WTC11 (cell line): ENCODE results near the gene MBLAC2. TPM values are rescaled to one million over a fixed set of nuclear protein-coding genes. Genes with fewer than 3 reads are reported as not detected.

ENCODE experiments used
- ATAC-seq: fragments of 200-7000 bp; cut with Tn5 transposase; 2 replicates; pipeline ENCODE4 v1.10.0; 2021; ENCODE audit warnings: mild to moderate bottlenecking, moderate library complexity
- CTCF ChIA-PET: fragments of 300-600 bp; sonication (Branson Sonifier 250); formaldehyde crosslinking; loops from one replicate; lab custom pipeline; 2021; ENCODE audit warnings: antibody characterized with exemption; lab: Charles Lee
- POLR2A ChIA-PET: fragments of 350-600 bp; sonication (Branson Sonifier 250); formaldehyde crosslinking; loops from one replicate; lab custom pipeline; 2021; ENCODE audit warnings: antibody characterized with exemption; lab: Charles Lee
- DNase-seq: peaks from one replicate; pipeline ENCODE4 v3.0.0; 2021; ENCODE audit warnings: low spot score
- H3K27ac Mint-ChIP-seq: 2 replicates; pipeline ENCODE4 v1.8.0; 2021; ENCODE audit warnings: mixed read lengths
- H3K27me3 Mint-ChIP-seq: 2 replicates; pipeline ENCODE4 v1.8.0; 2021; ENCODE audit warnings: low read depth, mild to moderate bottlenecking, moderate library complexity, mixed read lengths
- H3K36me3 Mint-ChIP-seq: 2 replicates; pipeline ENCODE4 v1.8.0; 2021; ENCODE audit warnings: mixed read lengths
- H3K4me1 Mint-ChIP-seq: 2 replicates; pipeline ENCODE4 v1.8.0; 2022; ENCODE audit warnings: mixed read lengths
- H3K4me3 Mint-ChIP-seq: 2 replicates; pipeline ENCODE4 v1.8.0; 2021; ENCODE audit warnings: mild to moderate bottlenecking, moderate library complexity, mixed read lengths
- H3K9me3 Mint-ChIP-seq: 2 replicates; pipeline ENCODE4 v1.8.0; 2021; ENCODE audit warnings: mixed read lengths
- CDX4 ChIP-seq: fragments of 250-450 bp; sonication (Bioruptor Pico); IDR thresholded peaks from 2 replicates; pipeline ENCODE4 v1.9.0; 2021; ENCODE audit warnings: moderate library complexity, mild to moderate bottlenecking, inconsistent platforms, borderline replicate concordance
- CREM ChIP-seq: sonication (generic); formaldehyde crosslinking; IDR thresholded peaks from 2 replicates; pipeline ENCODE4 v1.8.1; 2022; ENCODE audit warnings: mild to moderate bottlenecking, missing genetic modification reagents, moderate library complexity
- E2F1 ChIP-seq: sonication (generic); formaldehyde crosslinking; IDR thresholded peaks from 2 replicates; pipeline ENCODE4 v1.8.0; 2022; ENCODE audit warnings: mild to moderate bottlenecking, missing genetic modification reagents
- E2F4 ChIP-seq: sonication (generic); formaldehyde crosslinking; IDR thresholded peaks from 2 replicates; pipeline ENCODE4 v1.8.1; 2022; ENCODE audit warnings: low read depth, mild to moderate bottlenecking, moderate library complexity, missing genetic modification reagents, borderline replicate concordance
- ETV6 ChIP-seq: sonication (generic); formaldehyde crosslinking; IDR thresholded peaks from 2 replicates; pipeline ENCODE4 v1.8.1; 2022; ENCODE audit warnings: mild to moderate bottlenecking, missing genetic modification reagents
- FOXJ3 ChIP-seq: sonication (generic); formaldehyde crosslinking; IDR thresholded peaks from 2 replicates; pipeline ENCODE4 v1.9.0; 2021; ENCODE audit warnings: missing genetic modification reagents, mild to moderate bottlenecking, borderline replicate concordance
- FOXK1 ChIP-seq: sonication (generic); formaldehyde crosslinking; IDR thresholded peaks from 2 replicates; pipeline ENCODE4 v1.8.0; 2022; ENCODE audit warnings: mild to moderate bottlenecking, moderate library complexity, missing genetic modification reagents
- KAT7 ChIP-seq: sonication (generic); formaldehyde crosslinking; IDR thresholded peaks from 2 replicates; pipeline ENCODE4 v1.8.1; 2023; ENCODE audit warnings: missing genetic modification reagents, mild to moderate bottlenecking, borderline replicate concordance
- NFYB ChIP-seq: sonication (generic); formaldehyde crosslinking; conservative IDR thresholded peaks from 2 replicates; pipeline ENCODE4 v1.8.0; 2022; ENCODE audit warnings: low read depth, missing genetic modification reagents
- NR2C2 ChIP-seq: sonication (generic); formaldehyde crosslinking; IDR thresholded peaks from 2 replicates; pipeline ENCODE4 v1.8.0; 2022; ENCODE audit warnings: mild to moderate bottlenecking, missing genetic modification reagents
- OVOL2 ChIP-seq: fragments of 250-450 bp; sonication (Bioruptor Pico); IDR thresholded peaks from 2 replicates; pipeline ENCODE4 v1.9.0; 2021; ENCODE audit warnings: mild to moderate bottlenecking, borderline replicate concordance
- STAT6 ChIP-seq: sonication (generic); formaldehyde crosslinking; conservative IDR thresholded peaks from 2 replicates; pipeline ENCODE4 v1.8.1; 2023; ENCODE audit warnings: mild to moderate bottlenecking, low read depth, missing genetic modification reagents, moderate library complexity
- TEAD1 ChIP-seq: sonication (generic); formaldehyde crosslinking; IDR thresholded peaks from 2 replicates; pipeline ENCODE4 v1.8.0; 2022; ENCODE audit warnings: mild to moderate bottlenecking, missing genetic modification reagents
- USF2 ChIP-seq: sonication (generic); formaldehyde crosslinking; IDR thresholded peaks from 2 replicates; pipeline ENCODE4 v1.8.1; 2023; ENCODE audit warnings: mild to moderate bottlenecking, missing genetic modification reagents, moderate library complexity
- ZNF138 ChIP-seq: sonication (generic); formaldehyde crosslinking; conservative IDR thresholded peaks from 2 replicates; pipeline ENCODE4 v1.8.1; 2022; ENCODE audit warnings: mild to moderate bottlenecking, moderate library complexity, missing genetic modification reagents
- ZNF263 ChIP-seq: sonication (generic); formaldehyde crosslinking; IDR thresholded peaks from 2 replicates; pipeline ENCODE4 v1.8.1; 2022; ENCODE audit warnings: low read depth, mild to moderate bottlenecking, moderate library complexity, missing genetic modification reagents
- ZNF423 ChIP-seq: fragments of 250-450 bp; sonication (Bioruptor Pico); IDR thresholded peaks from 2 replicates; pipeline ENCODE4 v2.1.2; 2022; ENCODE audit warnings: mild to moderate bottlenecking, moderate library complexity
- total RNA-seq: library from RNA; stranded (reverse); gene quantifications from 3 replicates; pipeline ENCODE4 v1.2.3, GENCODE V29; 2021
- TF ChIP-seq, protein P1 (sequence below): fragments of 250-450 bp; sonication (Bioruptor Pico); IDR thresholded peaks from 2 replicates; pipeline ENCODE4 v2.1.2; 2022; ENCODE audit warnings: mild to moderate bottlenecking, moderate library complexity
- TF ChIP-seq, protein P2 (sequence below): sonication (generic); formaldehyde crosslinking; IDR thresholded peaks from 2 replicates; pipeline ENCODE4 v1.8.1; 2023; ENCODE audit warnings: mild to moderate bottlenecking, missing genetic modification reagents
- TF ChIP-seq, protein P3 (sequence below): sonication (generic); formaldehyde crosslinking; conservative IDR thresholded peaks from 2 replicates; pipeline ENCODE4 v1.8.1; 2022; ENCODE audit warnings: mild to moderate bottlenecking, missing genetic modification reagents

Gene MBLAC2
- total RNA-seq, 1 experiment from 2014 or later = 5.9 TPM

DNA sequence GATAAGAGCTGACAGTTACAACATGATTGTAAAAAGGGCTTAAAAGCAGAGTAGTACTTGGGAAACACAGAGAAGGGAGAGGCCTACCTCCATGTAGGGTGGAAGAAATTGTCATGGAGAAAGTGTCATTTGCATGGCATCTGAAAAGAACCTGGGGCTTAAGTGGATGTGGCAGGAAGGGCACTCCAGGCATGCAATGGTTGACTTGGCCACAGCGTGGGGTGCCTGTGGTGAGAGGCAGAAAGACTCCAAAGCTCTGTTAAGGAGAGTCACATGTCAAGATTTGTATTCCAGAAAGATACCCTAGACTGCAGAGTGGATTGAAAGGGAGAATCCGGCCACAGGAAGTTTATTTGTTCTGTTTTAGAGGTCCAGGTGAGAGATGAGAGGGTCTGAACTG is 2.5 kb upstream of the MBLAC2 start:
- ATAC-seq = peak; percentile 21
- Mint-ChIP-seq H3K4me3 (peak overlapping the region; percentile 81), H3K4me1 (peaks cover 51% of the 10 kb centered on the region), H3K36me3 (no peaks in the 10 kb centered on the region; the same call in 1 of the 2 replicates), H3K27ac (peak overlapping the region; percentile 78), H3K27me3 (no peaks in the 10 kb centered on the region), H3K9me3 (no peaks in the 10 kb centered on the region)
- POLR2A ChIA-PET = no interaction called here
- DNase-seq = peak; percentile 42
- 0 out of 2 replicates have a peak, but pooled peaks have one; percentile 26 for TF ChIP-seq ZNF423 (CRISPR knock-in tag)
- peak; percentile 56; the same call in 1 of the 2 replicates for TF ChIP-seq ETV6 (CRISPR knock-in tag)
- peak; percentile 66 for TF ChIP-seq USF2 (CRISPR knock-in tag)
- TF ChIP-seq TEAD1 (CRISPR knock-in tag) = peak; percentile 54; the same call in 1 of the 2 replicates
- 0 out of 2 replicates have a peak, but pooled peaks have one; percentile 14 for TF ChIP-seq FOXK1 (CRISPR knock-in tag)
- no peak for TF ChIP-seq STAT6 (CRISPR knock-in tag)
- no peak for TF ChIP-seq OVOL2 (CRISPR knock-in tag)
- no peak for TF ChIP-seq FOXJ3
- CTCF ChIA-PET = interaction anchor here (0.8 to 1.6 kb wide), 7 partner anchors 9 to 159 kb away, joined by 3 to 6 read pairs (median 3); no protein-coding TSS in a partner anchor

DNA sequence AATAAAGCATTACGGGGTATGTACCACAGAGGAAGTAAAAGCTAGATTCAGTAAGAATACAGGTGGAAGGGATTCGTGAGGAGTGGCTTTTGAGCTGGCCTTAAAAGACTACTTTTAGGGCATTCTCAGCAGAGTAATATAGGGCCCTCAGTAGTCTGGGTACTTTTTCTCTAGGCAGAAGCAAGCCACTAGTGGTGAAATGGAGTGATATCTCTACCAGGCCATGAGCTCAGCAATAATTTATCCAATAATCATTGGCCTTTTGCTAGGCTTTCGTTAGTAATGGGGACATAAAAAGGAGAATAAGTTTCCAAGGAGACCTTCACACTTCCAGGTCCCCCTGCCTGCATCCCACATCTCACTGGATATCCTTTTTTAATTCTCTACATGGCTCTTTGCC is 1.8 kb upstream of the MBLAC2 start:
- Mint-ChIP-seq H3K36me3 (no peaks in the 10 kb centered on the region; the same call in 1 of the 2 replicates), H3K9me3 (no peaks in the 10 kb centered on the region), H3K4me3 (peak overlapping the region; percentile 81), H3K27me3 (no peaks in the 10 kb centered on the region), H3K27ac (peak overlapping the region; percentile 78), H3K4me1 (peaks cover 51% of the 10 kb centered on the region)
- ATAC-seq (no peak), DNase-seq (no peak)
- POLR2A ChIA-PET = no interaction called here
- CTCF ChIA-PET = interaction anchor here (0.5 to 1.6 kb wide), 6 partner anchors 10 to 318 kb away, joined by 3 to 6 read pairs (median 3); no protein-coding TSS in a partner anchor
- TF ChIP-seq NFYB (no peak), ZNF138 (CRISPR knock-in tag) (no peak), CDX4 (CRISPR knock-in tag) (no peak), E2F4 (CRISPR knock-in tag) (no peak), NR2C2 (CRISPR knock-in tag) (no peak), ZNF263 (no peak), STAT6 (CRISPR knock-in tag) (no peak), CREM (CRISPR knock-in tag) (no peak), E2F1 (no peak), KAT7 (CRISPR knock-in tag) (no peak)
- TF ChIP-seq, protein P1, sequence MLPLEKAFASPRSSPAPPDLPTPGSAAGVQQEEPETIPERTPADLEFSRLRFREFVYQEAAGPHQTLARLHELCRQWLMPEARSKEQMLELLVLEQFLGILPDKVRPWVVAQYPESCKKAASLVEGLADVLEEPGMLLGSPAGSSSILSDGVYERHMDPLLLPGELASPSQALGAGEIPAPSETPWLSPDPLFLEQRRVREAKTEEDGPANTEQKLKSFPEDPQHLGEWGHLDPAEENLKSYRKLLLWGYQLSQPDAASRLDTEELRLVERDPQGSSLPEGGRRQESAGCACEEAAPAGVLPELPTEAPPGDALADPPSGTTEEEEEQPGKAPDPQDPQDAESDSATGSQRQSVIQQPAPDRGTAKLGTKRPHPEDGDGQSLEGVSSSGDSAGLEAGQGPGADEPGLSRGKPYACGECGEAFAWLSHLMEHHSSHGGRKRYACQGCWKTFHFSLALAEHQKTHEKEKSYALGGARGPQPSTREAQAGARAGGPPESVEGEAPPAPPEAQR (CRISPR knock-in tag) = no peak
- TF ChIP-seq, protein P2, sequence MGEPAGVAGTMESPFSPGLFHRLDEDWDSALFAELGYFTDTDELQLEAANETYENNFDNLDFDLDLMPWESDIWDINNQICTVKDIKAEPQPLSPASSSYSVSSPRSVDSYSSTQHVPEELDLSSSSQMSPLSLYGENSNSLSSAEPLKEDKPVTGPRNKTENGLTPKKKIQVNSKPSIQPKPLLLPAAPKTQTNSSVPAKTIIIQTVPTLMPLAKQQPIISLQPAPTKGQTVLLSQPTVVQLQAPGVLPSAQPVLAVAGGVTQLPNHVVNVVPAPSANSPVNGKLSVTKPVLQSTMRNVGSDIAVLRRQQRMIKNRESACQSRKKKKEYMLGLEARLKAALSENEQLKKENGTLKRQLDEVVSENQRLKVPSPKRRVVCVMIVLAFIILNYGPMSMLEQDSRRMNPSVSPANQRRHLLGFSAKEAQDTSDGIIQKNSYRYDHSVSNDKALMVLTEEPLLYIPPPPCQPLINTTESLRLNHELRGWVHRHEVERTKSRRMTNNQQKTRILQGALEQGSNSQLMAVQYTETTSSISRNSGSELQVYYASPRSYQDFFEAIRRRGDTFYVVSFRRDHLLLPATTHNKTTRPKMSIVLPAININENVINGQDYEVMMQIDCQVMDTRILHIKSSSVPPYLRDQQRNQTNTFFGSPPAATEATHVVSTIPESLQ = no peak
- TF ChIP-seq, protein P3, sequence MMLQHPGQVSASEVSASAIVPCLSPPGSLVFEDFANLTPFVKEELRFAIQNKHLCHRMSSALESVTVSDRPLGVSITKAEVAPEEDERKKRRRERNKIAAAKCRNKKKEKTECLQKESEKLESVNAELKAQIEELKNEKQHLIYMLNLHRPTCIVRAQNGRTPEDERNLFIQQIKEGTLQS (CRISPR knock-in tag) = no peak
